ENCODE data around the gene DRD3.

DNA sequence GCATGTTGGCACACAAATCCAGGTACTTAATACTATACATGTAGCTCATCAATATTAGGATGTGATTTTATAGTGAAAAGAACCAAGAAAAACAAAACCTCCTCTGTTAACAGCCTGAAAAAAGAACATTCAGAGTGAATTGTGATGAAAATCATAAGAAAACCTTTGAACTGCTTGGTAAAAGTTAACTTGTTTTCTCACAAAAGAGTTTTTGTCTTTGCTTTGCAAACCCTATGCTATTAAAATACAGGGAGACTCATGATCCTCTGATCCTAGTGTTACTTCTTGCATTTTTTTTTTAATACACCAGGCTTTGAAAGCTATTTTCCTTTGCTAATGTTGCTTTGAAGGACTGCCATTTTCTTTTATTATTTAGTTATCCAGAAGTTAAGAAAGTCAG, 98.7 kb downstream of the DRD3 start:
- TF ChIP-seq, protein P1, sequence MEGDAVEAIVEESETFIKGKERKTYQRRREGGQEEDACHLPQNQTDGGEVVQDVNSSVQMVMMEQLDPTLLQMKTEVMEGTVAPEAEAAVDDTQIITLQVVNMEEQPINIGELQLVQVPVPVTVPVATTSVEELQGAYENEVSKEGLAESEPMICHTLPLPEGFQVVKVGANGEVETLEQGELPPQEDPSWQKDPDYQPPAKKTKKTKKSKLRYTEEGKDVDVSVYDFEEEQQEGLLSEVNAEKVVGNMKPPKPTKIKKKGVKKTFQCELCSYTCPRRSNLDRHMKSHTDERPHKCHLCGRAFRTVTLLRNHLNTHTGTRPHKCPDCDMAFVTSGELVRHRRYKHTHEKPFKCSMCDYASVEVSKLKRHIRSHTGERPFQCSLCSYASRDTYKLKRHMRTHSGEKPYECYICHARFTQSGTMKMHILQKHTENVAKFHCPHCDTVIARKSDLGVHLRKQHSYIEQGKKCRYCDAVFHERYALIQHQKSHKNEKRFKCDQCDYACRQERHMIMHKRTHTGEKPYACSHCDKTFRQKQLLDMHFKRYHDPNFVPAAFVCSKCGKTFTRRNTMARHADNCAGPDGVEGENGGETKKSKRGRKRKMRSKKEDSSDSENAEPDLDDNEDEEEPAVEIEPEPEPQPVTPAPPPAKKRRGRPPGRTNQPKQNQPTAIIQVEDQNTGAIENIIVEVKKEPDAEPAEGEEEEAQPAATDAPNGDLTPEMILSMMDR (IDR thresholded peaks at IDR 0.05; ENCODE audit: extremely low read depth in 1 of 2, insufficient read depth in 1 of 2, low read depth in 1 of 2, low read length in 2 of 2), result no peak
- TF ChIP-seq POLR2A (IDR thresholded peaks at IDR 0.05; ENCODE audit: low read depth, low read length), result no peak
